H1 (cell line): ENCODE data around the gene C19orf12. TPM values are rescaled to one million over a fixed set of nuclear protein-coding genes. Genes with fewer than 3 reads are reported as not detected.

Experiments used
- ASH2L ChIP-seq: fragments of 200-600, 300-600 bp; sonication (generic); IDR thresholded peaks from one replicate; pipeline ENCODE4 v1.7.1; 2017; ENCODE audit warnings: low read length
- CHD1 ChIP-seq: IDR thresholded peaks from 2 replicates; pipeline ENCODE4 v1.6.1; 2012; ENCODE audit warnings: low read depth, low read length, improper control_type of control experiment
- EZH2 ChIP-seq: fragments of 200-600 bp; sonication (generic); IDR thresholded peaks from 2 replicates; pipeline ENCODE4 v1.7.1; 2012; ENCODE audit warnings: low read depth, mild to moderate bottlenecking, moderate library complexity, low read length, inconsistent platforms; ENCODE audit not compliant: severe bottlenecking
- RFX5 ChIP-seq: IDR thresholded peaks from 2 replicates; pipeline ENCODE4 v1.6.1; 2011; ENCODE audit warnings: low read depth, low read length, improper control_type of control experiment, borderline replicate concordance
- polyA plus RNA-seq, 7 experiments: library from polyadenylated mRNA; depleted of rRNA in 3 of 7; stranded (reverse) in 5 of 7; unstranded in 2 of 7; fragments of >200 nt in 5 of 7; fragments of 200-250 nt in 2 of 7; gene quantifications; 1 replicate in 5 of 7; 2 replicates in 1 of 7; 4 replicates in 1 of 7; pipeline versions ENCODE4 v1.2.1 to v1.2.3, GENCODE V29; 2011 to 2013; ENCODE audit warnings: missing spikeins in 2 of 7, mixed read lengths in 2 of 7
- total RNA-seq: library from RNA; stranded (reverse); fragmentation: NEBNext Ultra II Directional; extraction: Animal tissue kit (Norgen Biotek cat#: 25700); gene quantifications from 2 replicates; pipeline ENCODE4 v1.2.1, GENCODE V29; 2021

The C19orf12 gene
- total and polyA plus RNA-seq, 2 of the 8 experiments (the other 6 are each of a cell fraction or from before 2014, with no cell fraction given): 10.7 to 11.9 TPM

DNA sequence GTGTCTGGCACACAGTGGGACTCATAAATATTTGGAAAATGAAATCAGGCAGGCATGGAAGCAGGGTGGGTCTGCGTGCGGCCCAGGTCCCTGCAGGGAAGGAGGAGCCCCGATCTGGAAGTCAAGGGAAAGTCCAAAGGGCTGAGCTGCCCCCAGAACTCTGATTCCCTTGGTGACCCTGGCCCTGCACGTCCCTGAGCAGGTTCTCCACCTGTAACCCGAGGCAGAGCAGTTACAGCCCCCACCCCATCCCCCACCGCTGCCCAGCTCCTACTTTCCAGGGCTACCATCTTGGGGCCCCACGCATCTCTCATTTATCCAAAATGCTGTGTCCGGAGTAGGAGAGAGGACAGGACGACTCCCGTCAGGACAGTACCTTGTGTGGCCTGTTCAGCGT, 47.7 kb downstream of the C19orf12 start (continued):
- TF ChIP-seq RFX5: no peak
- TF ChIP-seq CHD1: no peak
- TF ChIP-seq EZH2: no peak
- TF ChIP-seq ASH2L: no peak
